Activated naive CD4-positive, alpha-beta T cell treated with anti-CD3 and anti-CD28 coated beads, Interleukin-2, amount 50 U/mL, for 16 hours (primary cell): ENCODE results near the gene SH3RF3.

Experiments
- DNase-seq: peaks from one replicate; pipeline ENCODE4 v3.0.0-alpha.2; 2020

SH3RF3 gene

DNA sequence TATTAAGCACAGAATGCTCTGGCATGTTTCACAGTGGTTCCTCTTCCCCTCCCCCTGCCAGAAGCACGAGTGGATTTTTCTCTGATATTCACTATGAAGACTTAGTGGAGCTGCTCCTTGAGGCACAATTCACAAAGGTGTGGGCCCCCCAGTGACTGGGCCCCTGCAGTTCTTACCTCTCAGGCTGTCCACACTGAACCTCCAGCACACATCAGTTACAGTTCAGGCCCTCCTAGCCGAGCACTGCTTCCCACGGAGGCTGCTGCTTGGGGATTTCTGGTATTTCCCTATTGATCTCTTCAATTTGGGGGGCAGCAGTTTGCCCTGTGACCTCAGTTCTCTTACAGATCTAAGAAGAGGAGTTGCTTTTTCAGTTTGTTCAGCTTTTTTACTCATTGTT lies 236.1 kb downstream of the SH3RF3 start:
- no peak for DNase-seq

DNA sequence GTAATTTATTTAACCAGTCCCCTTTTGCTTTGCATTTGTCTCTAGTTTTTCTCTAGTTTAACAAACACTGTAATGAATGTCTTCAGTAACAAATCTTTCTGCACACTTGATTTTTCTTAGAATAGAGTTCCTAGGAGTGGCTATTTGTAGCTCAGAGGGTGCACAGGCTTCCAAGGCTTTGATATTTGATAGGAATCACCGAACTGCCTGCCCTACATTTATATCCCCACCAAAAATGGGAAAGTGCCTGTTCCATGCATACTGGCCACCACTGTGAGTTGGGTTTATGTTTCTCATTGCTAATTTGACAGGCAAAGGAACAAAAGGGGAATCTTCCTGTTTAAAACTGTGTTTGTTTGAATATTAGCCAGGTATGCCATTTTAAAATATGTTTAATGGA lies 238.7 kb downstream of the SH3RF3 start:
- no peak for DNase-seq

DNA sequence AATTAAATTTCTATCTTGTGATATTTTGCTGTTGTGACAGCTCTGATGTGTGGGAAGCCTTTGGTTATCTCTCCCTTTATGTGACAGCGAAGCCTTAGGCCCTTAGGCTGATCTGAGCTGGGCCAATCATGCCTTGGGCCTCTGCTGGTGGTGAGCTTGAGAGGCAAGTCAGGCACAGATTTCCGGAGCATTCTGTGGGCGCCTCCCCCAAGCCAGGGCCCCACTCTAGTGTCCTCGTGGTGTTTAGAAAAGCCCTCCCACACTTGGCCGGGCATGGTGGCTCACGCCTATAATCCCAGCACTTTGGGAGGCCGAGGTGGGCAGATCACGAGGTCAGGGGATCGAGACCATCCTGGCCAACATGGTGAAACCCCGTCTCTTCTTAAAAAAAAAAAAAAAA lies 239.8 kb downstream of the SH3RF3 start:
- DNase-seq = no peak

DNA sequence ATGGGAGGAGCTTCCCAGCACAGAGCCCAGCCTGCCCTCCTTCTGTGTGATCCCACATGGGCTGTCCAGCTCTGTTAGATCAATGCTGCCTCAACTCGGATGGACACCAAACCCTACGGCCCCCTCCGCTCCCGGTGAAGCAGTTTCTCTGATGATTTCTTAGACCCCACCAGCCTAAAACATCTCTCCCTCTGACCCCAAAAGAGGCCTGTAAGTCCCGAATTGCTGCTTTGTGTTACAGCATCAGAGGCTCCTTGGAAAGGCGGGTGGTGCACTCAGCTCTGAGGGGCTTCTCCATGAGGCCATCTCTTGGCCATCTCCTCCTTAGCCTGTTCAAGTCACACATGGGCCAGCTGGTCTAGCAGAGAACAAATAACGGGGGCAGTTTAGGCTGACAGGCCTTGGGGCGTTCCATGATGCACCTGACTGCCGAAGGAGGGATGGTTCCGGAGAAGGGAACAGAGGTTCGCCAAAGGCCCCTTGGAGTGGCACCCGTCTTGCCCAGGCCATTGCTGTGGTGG lies 240.7 kb downstream of the SH3RF3 start:
- no peak for DNase-seq

DNA sequence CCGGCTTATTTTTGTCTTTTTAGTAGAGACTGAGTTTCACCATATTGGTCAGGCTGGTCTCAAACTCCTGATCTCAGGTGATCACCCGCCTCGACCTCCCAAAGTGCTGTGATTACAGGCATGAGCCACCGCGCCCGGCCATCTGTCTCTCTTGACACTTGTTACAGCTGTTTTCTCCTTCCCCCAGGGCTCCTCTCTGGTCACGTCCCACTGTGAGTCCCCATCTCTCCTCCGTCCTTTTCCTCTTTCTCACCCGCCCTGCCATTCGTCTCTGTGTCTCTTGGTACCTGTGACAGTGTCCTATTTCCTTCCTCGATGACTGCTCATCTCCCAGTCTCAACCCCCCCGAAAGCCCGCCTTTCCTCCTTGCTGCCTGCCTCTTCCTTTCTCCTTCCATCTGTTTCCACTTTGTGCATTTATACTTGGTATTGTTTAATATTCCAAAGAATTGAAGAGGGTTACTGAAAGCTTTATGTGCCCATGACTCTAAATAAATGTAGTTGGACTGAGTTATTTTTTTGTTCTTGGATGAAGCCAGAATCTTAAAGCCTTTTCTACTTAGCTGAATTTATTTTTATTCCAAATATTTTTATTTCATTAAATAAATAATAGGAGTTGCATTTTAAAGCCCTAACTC lies 241.5 kb downstream of the SH3RF3 start:
- no peak for DNase-seq

DNA sequence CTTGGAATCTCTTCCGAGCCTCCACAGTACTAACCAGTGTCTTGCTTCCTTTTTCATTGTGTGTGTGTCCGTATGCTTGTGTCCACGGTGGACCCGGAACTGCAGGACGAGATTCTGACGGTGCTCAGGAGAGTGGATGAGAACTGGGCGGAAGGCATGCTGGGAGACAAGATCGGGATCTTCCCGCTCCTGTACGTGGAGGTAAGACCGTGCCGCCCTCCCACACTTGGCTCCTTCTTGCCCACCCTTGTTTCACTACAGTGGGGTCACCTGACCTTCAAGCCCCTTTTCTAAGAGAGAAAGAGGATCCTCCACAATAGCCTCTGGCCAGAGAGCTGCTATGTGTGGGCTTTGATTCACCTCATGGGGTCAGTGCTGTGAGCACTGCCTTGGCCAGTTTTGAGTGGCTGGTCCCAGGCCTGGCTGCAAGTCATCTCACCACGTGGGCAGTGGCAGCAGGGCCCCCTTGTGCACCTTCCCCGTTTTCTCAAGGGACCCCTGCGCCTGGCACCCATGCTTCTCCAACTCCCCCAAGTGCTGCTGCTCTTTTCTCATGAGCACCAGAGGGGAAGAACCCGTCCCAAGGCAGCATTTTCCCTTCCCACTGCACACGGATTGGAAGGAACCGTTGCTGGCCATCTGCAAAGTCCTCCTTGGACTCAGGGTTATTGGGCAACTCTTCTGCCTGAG lies 242.6 kb downstream of the SH3RF3 start:
- no peak for DNase-seq

DNA sequence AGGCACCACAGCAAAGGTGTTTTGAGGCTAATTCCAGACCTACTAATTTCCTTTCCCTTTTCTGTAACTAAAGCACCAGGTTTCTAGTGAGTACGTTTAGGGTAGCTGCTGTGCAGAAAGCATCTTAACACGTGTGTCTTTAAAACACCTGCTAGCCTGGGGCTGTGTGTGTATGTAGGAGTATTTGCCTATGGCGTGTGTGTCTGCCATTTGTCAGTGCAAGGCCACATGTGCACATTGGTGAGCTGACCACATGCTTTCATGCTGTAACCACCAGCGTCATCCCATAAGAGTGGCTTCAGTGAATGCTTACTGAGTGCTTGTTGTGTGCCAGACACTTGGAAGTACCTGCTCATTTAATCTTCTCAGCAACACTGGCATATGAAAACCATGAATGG lies 243.2 kb downstream of the SH3RF3 start:
- no peak for DNase-seq

DNA sequence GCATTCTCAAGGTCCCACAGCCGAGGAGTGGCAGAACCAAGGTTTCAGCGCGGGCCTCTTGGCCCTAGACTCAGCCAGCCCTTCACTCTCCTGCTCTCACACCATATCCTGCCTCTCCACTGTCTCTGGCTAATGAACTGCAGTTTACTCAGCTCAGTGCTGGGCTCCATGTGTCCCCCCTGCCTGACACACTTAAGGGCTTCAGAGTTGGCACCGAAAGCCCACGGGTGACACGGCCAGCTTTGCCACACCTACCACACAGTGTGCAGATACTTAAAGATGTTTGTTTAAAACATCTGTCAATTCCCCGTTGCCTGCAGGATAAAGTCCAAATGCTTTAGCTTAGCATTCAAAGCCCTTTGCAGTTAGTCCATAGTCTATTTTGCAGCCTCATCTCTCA lies 243.6 kb downstream of the SH3RF3 start:
- no peak for DNase-seq

DNA sequence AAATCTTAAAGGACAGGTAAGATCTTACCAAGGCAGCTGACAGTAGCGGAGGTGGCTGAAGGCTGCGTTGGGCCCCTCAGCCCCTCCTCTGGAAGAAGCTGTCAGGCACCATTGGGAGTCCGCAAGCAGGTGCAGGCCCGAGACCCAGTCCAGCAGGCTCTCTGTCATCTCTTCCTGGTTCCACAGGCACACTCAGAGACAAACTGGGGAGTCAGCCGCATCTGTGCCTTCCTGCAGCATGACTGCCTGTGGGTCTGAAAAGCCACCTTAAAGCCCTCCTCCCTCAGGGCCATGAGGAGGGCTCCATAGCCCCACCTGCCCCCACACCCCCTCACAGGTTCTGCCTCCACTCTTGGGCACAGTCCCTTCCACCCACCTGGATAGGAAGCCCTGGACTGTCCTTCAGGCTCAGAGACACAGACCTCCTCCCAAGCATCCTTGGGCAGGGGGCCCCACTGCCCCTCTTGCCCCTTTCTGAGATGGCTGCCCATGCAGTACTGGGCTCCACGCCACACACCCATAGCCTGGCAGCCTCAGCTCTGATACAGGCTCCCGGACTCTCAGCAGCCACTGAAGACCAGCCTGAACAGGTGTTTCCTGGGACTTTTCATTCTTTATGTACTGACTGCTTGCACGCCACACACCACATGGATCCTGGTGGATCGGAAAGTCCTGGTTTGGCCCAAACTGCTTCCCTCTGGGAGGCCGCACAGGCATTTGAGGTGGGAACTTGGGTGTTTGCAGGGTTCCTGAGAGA lies 245.0 kb downstream of the SH3RF3 start:
- DNase-seq = no peak

DNA sequence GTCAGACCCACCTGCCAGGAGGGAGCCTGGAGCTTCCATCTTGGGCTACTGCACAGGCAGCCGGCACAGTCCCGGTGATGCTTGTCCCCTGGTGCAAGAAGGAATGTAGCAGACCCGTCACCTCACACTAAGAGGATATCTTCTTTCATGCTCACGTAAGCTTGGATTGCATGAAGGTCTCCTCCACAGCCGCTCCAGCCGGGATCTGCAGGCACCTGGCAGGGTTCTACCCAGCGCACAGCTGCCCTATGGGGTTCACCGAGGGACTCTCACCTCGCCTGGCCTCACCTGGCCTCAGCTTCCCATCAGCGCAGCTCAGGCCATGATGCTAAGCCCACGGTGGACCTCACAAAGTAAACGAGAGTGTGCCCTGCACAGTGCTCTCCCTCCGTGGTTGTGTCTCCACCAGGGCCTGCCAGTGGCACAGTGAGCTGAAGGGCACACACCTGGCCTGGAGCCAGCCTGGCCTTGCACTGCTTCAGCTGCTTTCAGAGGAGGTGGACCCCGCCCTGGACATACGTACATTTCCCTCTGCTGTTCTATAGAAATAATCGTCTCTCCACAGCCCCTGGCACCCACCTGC lies 245.6 kb downstream of the SH3RF3 start:
- DNase-seq = no peak

DNA sequence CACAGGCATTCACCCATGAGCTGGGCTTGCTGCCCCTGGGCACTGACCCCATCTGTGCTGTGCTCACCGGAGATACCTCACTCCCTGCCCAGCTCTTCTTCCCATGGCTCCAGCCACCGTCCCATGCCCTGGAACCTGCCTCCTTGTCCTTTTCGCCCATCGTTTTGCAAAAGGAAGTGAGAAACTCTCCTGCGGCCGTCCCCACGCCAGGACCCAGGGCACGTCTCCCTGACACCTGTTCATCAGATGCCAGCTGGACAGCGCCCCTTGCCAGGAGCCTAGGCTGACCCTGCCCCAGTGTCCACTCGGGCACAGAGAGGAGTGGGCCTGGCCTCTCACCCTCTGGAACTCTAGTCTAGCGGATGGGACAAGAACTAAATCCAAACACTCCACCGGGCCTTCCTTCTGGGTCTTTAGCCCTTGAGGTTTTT lies 246.1 kb downstream of the SH3RF3 start:
- DNase-seq = no peak

DNA sequence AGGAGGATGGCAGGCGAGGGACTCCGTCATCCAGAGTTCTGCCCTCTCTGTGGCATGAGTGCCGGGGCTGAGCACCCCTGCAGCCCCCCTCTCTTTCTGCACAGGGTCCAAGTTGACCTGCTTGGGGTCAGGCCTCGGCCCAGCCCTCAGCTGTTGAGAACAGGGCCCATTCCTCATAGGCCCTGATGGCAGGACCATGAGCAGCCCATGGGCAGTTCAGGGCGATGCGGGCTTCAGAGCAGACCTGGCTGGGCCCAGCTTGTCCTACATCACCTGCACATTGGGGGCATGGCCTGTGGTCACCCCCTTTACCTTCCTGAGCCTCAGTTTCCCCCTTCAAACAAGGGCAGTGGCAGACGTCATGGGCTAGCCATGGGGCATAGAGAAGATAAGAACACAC lies 246.7 kb downstream of the SH3RF3 start:
- DNase-seq = no peak

DNA sequence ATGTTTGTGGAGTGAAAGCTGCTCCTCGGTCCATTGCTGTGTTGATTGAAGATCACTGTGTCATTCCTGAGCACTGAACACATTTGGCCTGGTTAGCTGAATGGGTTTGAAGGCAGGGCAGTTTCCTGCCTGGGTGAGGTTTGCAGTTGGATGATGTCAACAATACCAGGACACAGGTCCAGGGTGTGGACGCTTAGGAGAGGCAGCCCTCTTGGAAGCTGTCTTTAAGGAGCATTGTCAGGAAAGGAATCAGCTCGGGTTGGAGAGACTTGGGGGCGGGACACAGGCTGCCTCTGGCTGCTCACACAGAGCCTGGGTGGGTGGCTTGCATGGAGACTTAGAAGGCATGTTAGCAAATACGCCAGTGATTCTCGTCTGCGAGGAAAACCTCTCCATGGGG lies 247.1 kb downstream of the SH3RF3 start:
- DNase-seq = no peak

DNA sequence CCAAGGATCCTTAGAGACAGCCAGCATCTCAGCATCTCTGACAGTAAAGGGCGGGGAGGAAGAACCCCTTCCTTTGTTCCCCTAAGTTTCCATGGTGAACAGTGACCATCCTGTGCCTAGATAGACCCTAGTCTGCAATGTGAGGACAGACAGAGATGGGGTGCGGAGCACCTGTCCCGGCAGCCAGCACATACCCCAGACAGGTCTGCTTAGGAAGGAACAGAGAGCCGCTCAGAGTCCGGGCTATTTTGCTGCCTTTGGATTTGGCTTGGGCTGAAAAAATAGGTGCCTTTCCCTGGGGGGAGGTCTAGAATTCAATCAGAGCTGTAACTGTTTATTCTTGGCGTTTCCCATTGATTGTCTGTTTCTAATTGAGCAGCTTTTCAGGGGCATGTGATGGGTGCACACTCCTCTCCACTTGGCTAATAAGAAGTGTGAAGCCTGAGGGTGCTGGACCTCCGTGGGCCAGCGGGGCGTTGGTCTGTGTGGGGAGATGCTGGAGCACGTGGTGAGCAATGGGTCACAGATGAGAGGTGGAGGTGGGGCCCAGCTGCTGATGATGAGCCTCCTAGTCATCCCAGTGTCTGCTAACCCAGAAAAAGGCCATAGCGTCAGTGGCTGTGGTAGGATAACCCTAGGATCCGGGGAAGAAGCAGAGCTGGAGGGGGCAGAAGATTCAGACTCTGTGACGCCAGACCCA lies 247.9 kb downstream of the SH3RF3 start:
- DNase-seq = no peak

DNA sequence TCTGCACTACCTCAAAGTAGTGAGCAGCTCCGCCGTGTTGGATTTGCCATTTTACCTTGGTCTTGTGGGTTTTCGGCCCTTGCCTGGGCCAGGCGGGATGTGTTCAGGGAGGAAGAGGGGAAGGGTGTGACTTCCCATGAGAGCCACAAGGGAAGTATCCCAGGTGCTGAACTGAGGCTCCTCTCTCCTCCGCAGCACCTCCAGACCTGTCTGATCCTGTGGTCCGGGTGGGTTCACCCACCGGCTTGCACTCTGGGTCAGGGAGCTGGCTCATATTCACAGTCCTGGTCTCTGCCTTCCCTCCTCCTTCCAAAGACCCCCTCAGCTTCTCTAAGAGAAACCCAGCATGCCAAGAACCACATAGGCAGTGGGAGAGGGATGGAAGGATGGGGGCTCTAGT lies 249.0 kb downstream of the SH3RF3 start:
- DNase-seq = no peak

DNA sequence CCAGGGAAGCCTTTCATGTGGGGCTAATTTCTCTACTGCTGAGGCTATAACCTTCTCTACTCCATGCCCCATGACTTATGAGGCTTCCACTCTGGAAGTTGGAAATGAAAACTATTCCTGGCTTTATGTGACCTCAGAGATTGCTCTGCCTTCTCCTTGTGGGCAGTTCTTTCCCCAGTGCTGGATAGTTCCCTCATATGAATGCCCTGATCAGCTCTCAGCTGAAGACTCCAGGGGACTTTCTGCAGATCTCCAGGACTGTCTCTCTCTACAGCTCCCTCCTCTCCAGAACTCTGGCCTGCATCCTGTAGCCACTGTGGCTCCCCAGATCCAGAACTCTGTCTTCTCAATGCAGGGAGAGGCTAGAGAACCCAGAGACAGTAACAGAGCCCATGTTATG lies 249.7 kb downstream of the SH3RF3 start:
- no peak for DNase-seq

DNA sequence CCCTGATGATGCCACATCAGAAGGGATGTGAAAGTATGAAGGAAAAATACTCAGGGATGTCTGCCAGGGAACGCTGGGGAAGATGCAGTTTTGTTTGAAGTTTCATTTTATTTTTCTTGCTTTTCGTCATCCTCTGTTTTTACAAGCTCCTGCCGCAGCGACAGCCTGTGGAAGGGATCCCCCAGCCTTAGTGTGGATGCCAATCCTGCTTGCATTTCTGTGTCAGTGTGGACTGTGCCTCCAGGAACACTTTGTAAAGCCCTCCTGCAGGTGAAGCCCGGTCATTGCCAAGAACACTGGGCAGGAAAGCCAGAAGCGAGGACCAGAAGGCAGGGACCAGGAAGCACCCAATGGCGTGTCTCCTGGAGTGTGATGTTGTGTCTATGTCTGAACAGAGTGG lies 250.5 kb downstream of the SH3RF3 start:
- no peak for DNase-seq

DNA sequence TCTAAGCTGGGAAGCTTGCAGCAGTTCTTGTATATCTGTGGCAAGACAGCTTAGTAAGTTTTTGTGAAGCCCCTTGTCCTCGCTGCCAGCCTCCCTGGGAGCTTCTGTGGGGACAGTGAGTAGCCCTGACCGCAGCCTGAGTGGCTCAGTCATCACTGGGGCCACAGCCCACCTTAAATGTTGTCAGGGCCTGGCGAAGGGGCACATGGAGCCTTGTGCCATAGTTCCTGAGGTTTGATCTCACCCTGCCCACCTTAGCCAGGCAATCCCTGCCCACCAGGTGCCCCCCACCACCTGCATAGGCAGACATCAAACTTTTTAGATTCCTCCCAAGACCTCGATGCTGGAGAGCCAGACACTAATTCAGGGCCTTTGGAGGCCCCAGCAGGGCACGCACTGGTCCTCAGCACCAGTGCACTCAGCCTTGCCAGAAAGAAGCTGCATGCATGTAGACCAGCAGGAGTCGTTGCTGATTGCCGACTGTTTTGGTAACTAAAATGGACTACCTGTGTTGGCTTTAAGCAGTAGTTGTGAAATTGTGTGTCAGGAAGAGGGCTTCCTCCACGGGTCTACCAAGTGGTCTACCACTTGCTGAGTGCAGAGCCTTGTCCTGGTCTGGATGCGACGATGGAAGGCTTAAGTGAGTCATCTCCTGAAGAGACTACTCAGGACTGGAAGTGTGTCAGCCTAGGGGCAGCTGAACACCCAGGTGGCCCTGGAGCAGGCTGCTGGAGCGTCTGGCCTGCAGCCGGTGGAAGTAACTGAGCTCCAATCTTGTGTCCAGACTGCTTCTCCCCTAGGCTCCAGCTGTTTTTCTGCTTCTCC lies 251.7 kb downstream of the SH3RF3 start:
- no peak for DNase-seq

DNA sequence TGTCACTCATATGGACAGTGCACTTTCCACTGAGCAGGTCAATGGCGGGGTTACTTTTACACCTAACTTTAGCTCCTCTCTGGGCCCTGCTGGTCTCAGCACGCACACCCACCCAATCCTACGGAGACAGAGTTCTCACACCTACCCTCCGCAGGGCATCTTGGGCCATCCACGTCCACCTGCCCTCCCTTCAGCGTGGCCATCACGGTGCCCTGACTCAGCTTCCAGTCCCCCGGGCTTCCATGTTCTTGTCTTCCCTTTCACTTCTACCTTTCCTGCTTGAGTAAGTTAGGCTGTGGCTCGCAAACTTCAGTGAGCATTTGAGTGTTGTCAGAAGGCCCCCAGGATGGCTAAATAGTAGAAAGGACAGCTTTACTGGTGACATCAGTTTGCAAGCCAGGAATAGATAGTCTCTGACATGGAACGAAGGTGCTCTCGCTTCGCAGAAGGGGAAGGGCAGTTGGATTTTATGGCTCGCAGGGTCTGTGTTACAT lies 252.4 kb downstream of the SH3RF3 start:
- DNase-seq = no peak

DNA sequence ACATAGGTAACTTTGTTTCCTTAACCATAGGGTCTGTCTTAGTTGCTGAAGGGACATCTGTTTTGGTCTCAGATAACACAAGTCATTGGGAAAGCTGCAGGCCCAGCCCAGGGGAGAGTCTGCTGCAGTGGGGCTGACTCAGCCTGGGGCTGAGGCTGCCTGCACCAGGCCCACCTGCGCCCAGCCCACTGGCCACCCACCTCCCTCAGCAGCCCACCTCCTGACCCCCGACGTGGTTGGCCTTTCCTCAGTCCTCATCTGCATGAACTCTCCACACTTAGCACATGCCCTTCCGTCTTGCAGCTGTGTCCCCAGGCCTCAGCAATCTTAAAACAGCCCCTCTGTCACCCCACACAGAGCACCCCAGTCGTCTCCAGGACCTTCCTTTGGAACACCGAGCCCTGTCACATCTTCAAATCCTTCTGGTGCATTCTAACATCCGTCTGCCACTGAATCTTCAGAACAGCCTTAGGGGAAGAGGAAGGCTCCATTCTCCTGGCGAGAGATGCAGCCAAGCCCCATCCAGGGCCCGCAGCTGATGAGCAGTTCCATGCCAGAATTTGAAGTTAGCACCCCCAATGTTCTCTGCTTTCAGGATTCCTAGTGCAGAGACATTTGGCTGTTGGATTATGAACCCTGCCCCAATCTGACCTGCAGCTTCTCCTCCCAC lies 253.4 kb downstream of the SH3RF3 start:
- DNase-seq = no peak

DNA sequence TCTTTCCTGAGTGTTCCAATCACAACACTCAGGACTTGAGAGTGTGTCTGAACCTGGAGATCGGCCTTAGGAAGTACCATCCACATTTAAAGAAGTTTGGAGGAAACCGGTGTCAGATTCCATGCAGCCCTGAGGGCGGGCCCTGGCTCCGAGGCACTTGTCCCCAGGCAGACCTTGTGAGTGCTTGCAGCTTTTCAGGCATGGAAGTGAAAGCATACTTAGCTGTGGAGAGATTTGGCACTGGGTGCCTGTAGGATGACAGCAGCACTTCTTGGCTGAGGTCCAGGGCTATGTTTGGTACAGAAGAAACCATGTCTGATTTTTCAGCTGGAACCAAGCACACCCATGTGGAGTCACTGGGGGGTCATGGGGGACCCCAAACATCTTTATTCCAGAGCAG lies 253.9 kb downstream of the SH3RF3 start:
- DNase-seq = no peak
